Ascending aorta (tissue), 2 donors: ENCODE measurements around the gene RFESD. TPM values are rescaled to one million over a fixed set of nuclear protein-coding genes. Genes with fewer than 3 reads are reported as not detected.

ENCODE experiments used
- DNase-seq, 2 donors: peaks; one replicate each; pipeline ENCODE4 v3.0.0-alpha.2; 2019; ENCODE audit warnings: low spot score in 2 of 2
- H3K27ac ChIP-seq, 2 donors: fragments of 200-600 bp; sonication (generic); one replicate each; pipeline ENCODE4 v1.5.1; 2016 to 2017; ENCODE audit warnings: mild to moderate bottlenecking in 1 of 2
- H3K27me3 ChIP-seq: fragments of 200-600 bp; sonication (generic); one replicate; pipeline ENCODE4 v1.5.1; 2017
- H3K36me3 ChIP-seq, 2 donors: fragments of 200-600 bp; sonication (generic); one replicate each; pipeline ENCODE4 v1.5.1; 2016
- H3K4me1 ChIP-seq, 2 donors: fragments of 200-600 bp; sonication (generic); one replicate each; pipeline ENCODE4 v1.5.1; 2016 to 2017; ENCODE audit warnings: mild to moderate bottlenecking in 1 of 2
- H3K4me3 ChIP-seq, 2 donors: fragments of 200-600 bp; sonication (generic); one replicate each; pipeline ENCODE4 v1.5.1; 2016 to 2017; ENCODE audit warnings: mild to moderate bottlenecking in 1 of 2
- H3K9me3 ChIP-seq, 2 donors: fragments of 200-600 bp; sonication (generic); one replicate each; pipeline ENCODE4 v1.5.1; 2016
- CTCF ChIP-seq, 3 experiments: fragments of 200-600 bp in 2 of 3; fragments of 450-650 bp in 1 of 3; sonication (generic) in 2 of 3; IDR thresholded peaks; one replicate each; pipeline ENCODE4 v1.5.1; 2016 to 2019; ENCODE audit warnings: antibody characterized with exemption in 3 of 3, mild to moderate bottlenecking in 1 of 3, moderate library complexity in 1 of 3
- intact Hi-C: fragments of 100-400 bp; cut with DNase I; formaldehyde crosslinking; loops from one replicate; pipeline ENCODE4 v1.15.1; 2023
- total RNA-seq: library from RNA; depleted of rRNA; stranded (reverse); fragments of >200 nt; gene quantifications from one replicate; pipeline ENCODE4 v1.1.0, GENCODE V29; 2016

RFESD gene
- total RNA-seq, 1 donor from 2014 or later, result not detected

GRCh38 chr5:95647886-95648860 is 1.6 kb downstream of the RFESD start:
- Histone ChIP-seq H3K9me3 (no peaks in the 10 kb centered on the region), H3K27me3 (no peaks in the 10 kb centered on the region), H3K4me3 (no peak overlapping the region), H3K36me3 (no peaks in the 10 kb centered on the region), H3K27ac (no peak overlapping the region), H3K4me1 (peaks cover 0 to 4% of the 10 kb centered on the region in 2 donors)
- intact Hi-C loops, result loop anchor here (2.0 to 10.0 kb wide), 8 partner anchors 27 to 1287 kb away; partner anchors contain the start of genes ARSK, CAST, ERAP1 and GPR150
- no peak for TF ChIP-seq CTCF (IDR thresholded peaks at IDR 0.05)
- no peak for DNase-seq

- Histone ChIP-seq H3K27me3 (no peaks in the 10 kb centered on the region), H3K4me3 (no peak overlapping the region), H3K9me3 (no peaks in the 10 kb centered on the region), H3K36me3 (no peaks in the 10 kb centered on the region), H3K27ac (no peak overlapping the region), H3K4me1 (peaks cover 0 to 4% of the 10 kb centered on the region in 2 donors)
- DNase-seq, result no peak
- intact Hi-C loops, result loop anchor here (5.0 to 10.0 kb wide), 6 partner anchors 94 to 1286 kb away; partner anchors contain the start of genes ARSK, CAST, ERAP1 and LNPEP
- no peak for TF ChIP-seq CTCF (IDR thresholded peaks at IDR 0.05)
Observed at GRCh38 chr5:95649274-95649673, 2.7 kb downstream of the RFESD start.

GRCh38 chr5:95649842-95650620 is 3.5 kb downstream of the RFESD start:
- no peaks in the 10 kb centered on the region for H3K9me3 ChIP-seq
- peaks cover 0 to 4% of the 10 kb centered on the region in 2 donors for H3K4me1 ChIP-seq
- H3K36me3 ChIP-seq, result no peaks in the 10 kb centered on the region
- TF ChIP-seq CTCF (IDR thresholded peaks at IDR 0.05), result no peak
- H3K4me3 ChIP-seq, result no peak overlapping the region
- H3K27me3 ChIP-seq, result no peaks in the 10 kb centered on the region
- no peak for DNase-seq
- intact Hi-C loops, result loop anchor here (5.0 to 10.0 kb wide), 6 partner anchors 95 to 1285 kb away; partner anchors contain the start of genes ARSK, CAST, ERAP1 and LNPEP
- H3K27ac ChIP-seq, result no peak overlapping the region

GRCh38 chr5:95652849-95653248 is 6.3 kb downstream of the RFESD start:
- no peak overlapping the region for H3K4me3 ChIP-seq
- H3K36me3 ChIP-seq, result no peaks in the 10 kb centered on the region
- intact Hi-C loops, result no loop called here
- no peak overlapping the region for H3K27ac ChIP-seq
- no peaks in the 10 kb centered on the region for H3K27me3 ChIP-seq
- H3K9me3 ChIP-seq, result no peaks in the 10 kb centered on the region
- DNase-seq, result no peak
- no peak for TF ChIP-seq CTCF (IDR thresholded peaks at IDR 0.05)
- H3K4me1 ChIP-seq, result no peaks in the 10 kb centered on the region

- no peak overlapping the region for H3K27ac ChIP-seq
- H3K36me3 ChIP-seq, result no peaks in the 10 kb centered on the region
- no peak overlapping the region for H3K4me3 ChIP-seq
- intact Hi-C loops, result no loop called here
- H3K27me3 ChIP-seq, result no peaks in the 10 kb centered on the region
- TF ChIP-seq CTCF (IDR thresholded peaks at IDR 0.05), result no peak
- no peaks in the 10 kb centered on the region for H3K4me1 ChIP-seq
- no peak for DNase-seq
- no peaks in the 10 kb centered on the region for H3K9me3 ChIP-seq
Observed at GRCh38 chr5:95654196-95654595, 7.6 kb downstream of the RFESD start.
